Activated naive CD4-positive, alpha-beta T cell treated with anti-CD3 and anti-CD28 coated beads, Interleukin-2, amount 10 ng/mL, durations not matched to agents 7 days and 5 days (primary cell): ENCODE data around the gene CASZ1.

ENCODE experiments used
- CTCF ChIA-PET: fragments of 350-600 bp; sonication (Branson Sonifier 250); formaldehyde crosslinking; loops from one replicate; lab custom pipeline; 2021; ENCODE audit warnings: antibody characterized with exemption; lab: Charles Lee
- DNase-seq: peaks from one replicate; pipeline ENCODE4 v3.0.0-alpha.2; 2020
- H3K27ac Mint-ChIP-seq: one replicate; pipeline ENCODE4 v1.8.0; 2021; ENCODE audit warnings: mild to moderate bottlenecking, moderate library complexity, mixed read lengths
- H3K27me3 Mint-ChIP-seq: one replicate; pipeline ENCODE4 v1.8.0; 2021; ENCODE audit warnings: mild to moderate bottlenecking, mixed read lengths
- H3K36me3 Mint-ChIP-seq: one replicate; pipeline ENCODE4 v1.8.0; 2021; ENCODE audit warnings: mixed read lengths
- H3K4me1 Mint-ChIP-seq: one replicate; pipeline ENCODE4 v1.8.0; 2021; ENCODE audit warnings: mixed read lengths
- H3K4me3 Mint-ChIP-seq: one replicate; pipeline ENCODE4 v1.8.0; 2021; ENCODE audit warnings: mild to moderate bottlenecking, moderate library complexity, mixed read lengths
- H3K9me3 Mint-ChIP-seq: one replicate; pipeline ENCODE4 v1.8.0; 2021; ENCODE audit warnings: mixed read lengths

The CASZ1 gene

GRCh38 chr1:10716840-10717239, 79.6 kb downstream of the CASZ1 start:
- Mint-ChIP-seq H3K9me3 (no peaks in the 10 kb centered on the region), H3K4me3 (no peak overlapping the region), H3K4me1 (no peaks in the 10 kb centered on the region), H3K27me3 (peaks cover 34% of the 10 kb centered on the region), H3K36me3 (no peaks in the 10 kb centered on the region), H3K27ac (no peak overlapping the region)
- CTCF ChIA-PET: no interaction called here
- DNase-seq: no peak

GRCh38 chr1:10714337-10715114, 81.9 kb downstream of the CASZ1 start:
- no peak overlapping the region for H3K27ac Mint-ChIP-seq
- no peak overlapping the region for H3K4me3 Mint-ChIP-seq
- CTCF ChIA-PET: no interaction called here
- no peaks in the 10 kb centered on the region for H3K36me3 Mint-ChIP-seq
- no peaks in the 10 kb centered on the region for H3K4me1 Mint-ChIP-seq
- no peak for DNase-seq
- H3K27me3 Mint-ChIP-seq: peaks cover 44% of the 10 kb centered on the region
- H3K9me3 Mint-ChIP-seq: no peaks in the 10 kb centered on the region

- Mint-ChIP-seq H3K4me1 (no peaks in the 10 kb centered on the region), H3K9me3 (no peaks in the 10 kb centered on the region), H3K27me3 (peaks cover 44% of the 10 kb centered on the region), H3K27ac (no peak overlapping the region), H3K4me3 (no peak overlapping the region), H3K36me3 (no peaks in the 10 kb centered on the region)
- CTCF ChIA-PET: no interaction called here
- DNase-seq: no peak
Observed at GRCh38 chr1:10713614-10714013, 82.8 kb downstream of the CASZ1 start.

- Mint-ChIP-seq H3K27ac (no peak overlapping the region), H3K9me3 (no peaks in the 10 kb centered on the region), H3K4me1 (no peaks in the 10 kb centered on the region), H3K36me3 (no peaks in the 10 kb centered on the region), H3K4me3 (no peak overlapping the region), H3K27me3 (peaks cover 53% of the 10 kb centered on the region)
- DNase-seq: no peak
- CTCF ChIA-PET: interaction anchor here (0.6 kb wide), 1 partner anchor 1412 kb away, joined by 4 read pairs; no protein-coding TSS in a partner anchor
Observed at GRCh38 chr1:10712568-10713362, 83.7 kb downstream of the CASZ1 start.

- H3K9me3 Mint-ChIP-seq: no peaks in the 10 kb centered on the region
- peaks cover 41% of the 10 kb centered on the region for H3K27me3 Mint-ChIP-seq
- no peaks in the 10 kb centered on the region for H3K36me3 Mint-ChIP-seq
- no peak overlapping the region for H3K4me3 Mint-ChIP-seq
- CTCF ChIA-PET: no interaction called here
- no peaks in the 10 kb centered on the region for H3K4me1 Mint-ChIP-seq
- DNase-seq: no peak
- no peak overlapping the region for H3K27ac Mint-ChIP-seq
Observed at GRCh38 chr1:10710489-10710888, 86.0 kb downstream of the CASZ1 start.

GRCh38 chr1:10709646-10710045, 86.8 kb downstream of the CASZ1 start:
- no peaks in the 10 kb centered on the region for H3K9me3 Mint-ChIP-seq
- CTCF ChIA-PET: no interaction called here

GRCh38 chr1:10709165-10709564, 87.3 kb downstream of the CASZ1 start:
- CTCF ChIA-PET: no interaction called here
- Mint-ChIP-seq H3K36me3 (no peaks in the 10 kb centered on the region), H3K4me3 (no peak overlapping the region), H3K27ac (no peak overlapping the region), H3K4me1 (no peaks in the 10 kb centered on the region), H3K9me3 (no peaks in the 10 kb centered on the region), H3K27me3 (peaks cover 35% of the 10 kb centered on the region)
- no peak for DNase-seq

More at GRCh38 chr1:10709646-10710045, 86.8 kb downstream of the CASZ1 start:
- Mint-ChIP-seq H3K4me1 (no peaks in the 10 kb centered on the region), H3K36me3 (no peaks in the 10 kb centered on the region), H3K27me3 (peaks cover 35% of the 10 kb centered on the region), H3K4me3 (no peak overlapping the region), H3K27ac (no peak overlapping the region)
- no peak for DNase-seq

GRCh38 chr1:10708757-10709156, 87.7 kb downstream of the CASZ1 start:
- Mint-ChIP-seq H3K4me1 (no peaks in the 10 kb centered on the region), H3K27me3 (peaks cover 34% of the 10 kb centered on the region), H3K27ac (no peak overlapping the region), H3K36me3 (no peaks in the 10 kb centered on the region), H3K9me3 (no peaks in the 10 kb centered on the region), H3K4me3 (no peak overlapping the region)
- CTCF ChIA-PET: no interaction called here
- DNase-seq: no peak

- Mint-ChIP-seq H3K36me3 (no peaks in the 10 kb centered on the region), H3K4me1 (no peaks in the 10 kb centered on the region), H3K4me3 (no peak overlapping the region), H3K27me3 (peaks cover 43% of the 10 kb centered on the region), H3K27ac (no peak overlapping the region), H3K9me3 (no peaks in the 10 kb centered on the region)
- CTCF ChIA-PET: no interaction called here
- DNase-seq: no peak
Observed at GRCh38 chr1:10707208-10707607, 89.2 kb downstream of the CASZ1 start.

GRCh38 chr1:10706376-10706913, 90.0 kb downstream of the CASZ1 start:
- H3K9me3 Mint-ChIP-seq: no peaks in the 10 kb centered on the region
- no peak for DNase-seq
- H3K36me3 Mint-ChIP-seq: no peaks in the 10 kb centered on the region
- H3K27ac Mint-ChIP-seq: no peak overlapping the region
- no peak overlapping the region for H3K4me3 Mint-ChIP-seq
- CTCF ChIA-PET: no interaction called here
- peaks cover 47% of the 10 kb centered on the region for H3K27me3 Mint-ChIP-seq
- no peaks in the 10 kb centered on the region for H3K4me1 Mint-ChIP-seq

- no peak for DNase-seq
- H3K4me1 Mint-ChIP-seq: no peaks in the 10 kb centered on the region
- H3K9me3 Mint-ChIP-seq: no peaks in the 10 kb centered on the region
- no peaks in the 10 kb centered on the region for H3K36me3 Mint-ChIP-seq
- no peak overlapping the region for H3K4me3 Mint-ChIP-seq
- peaks cover 44% of the 10 kb centered on the region for H3K27me3 Mint-ChIP-seq
- H3K27ac Mint-ChIP-seq: no peak overlapping the region
- CTCF ChIA-PET: no interaction called here
Observed at GRCh38 chr1:10705953-10706352, 90.5 kb downstream of the CASZ1 start.

GRCh38 chr1:10704368-10704882, 92.0 kb downstream of the CASZ1 start:
- CTCF ChIA-PET: no interaction called here
- no peak for DNase-seq
- peaks cover 49% of the 10 kb centered on the region for H3K27me3 Mint-ChIP-seq
- H3K9me3 Mint-ChIP-seq: no peaks in the 10 kb centered on the region
- H3K4me1 Mint-ChIP-seq: no peaks in the 10 kb centered on the region
- no peaks in the 10 kb centered on the region for H3K36me3 Mint-ChIP-seq
- H3K4me3 Mint-ChIP-seq: no peak overlapping the region
- no peak overlapping the region for H3K27ac Mint-ChIP-seq

- no peaks in the 10 kb centered on the region for H3K36me3 Mint-ChIP-seq
- no peak overlapping the region for H3K27ac Mint-ChIP-seq
- no peak overlapping the region for H3K4me3 Mint-ChIP-seq
- H3K27me3 Mint-ChIP-seq: peaks cover 53% of the 10 kb centered on the region
- no peaks in the 10 kb centered on the region for H3K9me3 Mint-ChIP-seq
- H3K4me1 Mint-ChIP-seq: no peaks in the 10 kb centered on the region
- DNase-seq: no peak
- CTCF ChIA-PET: interaction anchor here (1.0 kb wide), 1 partner anchor 12 kb away, joined by 3 read pairs; no protein-coding TSS in a partner anchor
Observed at GRCh38 chr1:10703702-10704101, 92.7 kb downstream of the CASZ1 start.

- H3K27me3 Mint-ChIP-seq: peaks cover 61% of the 10 kb centered on the region
- CTCF ChIA-PET: no interaction called here
- H3K27ac Mint-ChIP-seq: no peak overlapping the region
- H3K4me3 Mint-ChIP-seq: no peak overlapping the region
- no peaks in the 10 kb centered on the region for H3K9me3 Mint-ChIP-seq
- no peaks in the 10 kb centered on the region for H3K36me3 Mint-ChIP-seq
- H3K4me1 Mint-ChIP-seq: no peaks in the 10 kb centered on the region
- no peak for DNase-seq
Observed at GRCh38 chr1:10701145-10701544, 95.3 kb downstream of the CASZ1 start.
